ENCODE measurements around the gene TET1.
A peak's percentile ranks its signal among the peaks of the same experiment; 100 is the strongest.

TET1 gene

DNA sequence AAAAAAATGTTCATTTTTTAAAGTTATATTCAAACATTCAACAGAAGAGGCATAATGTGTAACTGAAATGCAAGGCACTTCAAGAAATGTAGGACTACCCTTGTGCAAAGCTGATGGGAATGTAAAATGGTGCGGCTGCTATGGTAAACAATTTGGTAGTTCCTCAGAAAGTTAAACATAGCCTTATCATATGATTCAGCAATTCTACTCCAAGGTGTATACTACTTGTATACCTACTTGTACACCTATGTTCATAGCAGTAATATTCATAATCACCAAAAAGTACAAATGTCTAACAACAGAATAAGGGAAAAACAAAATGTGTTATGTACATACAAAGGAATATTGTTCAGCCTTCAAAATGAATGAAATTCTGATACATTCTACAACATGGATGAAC is 37.3 kb downstream of the TET1 start (continued):
- TF ChIP-seq, protein P1, sequence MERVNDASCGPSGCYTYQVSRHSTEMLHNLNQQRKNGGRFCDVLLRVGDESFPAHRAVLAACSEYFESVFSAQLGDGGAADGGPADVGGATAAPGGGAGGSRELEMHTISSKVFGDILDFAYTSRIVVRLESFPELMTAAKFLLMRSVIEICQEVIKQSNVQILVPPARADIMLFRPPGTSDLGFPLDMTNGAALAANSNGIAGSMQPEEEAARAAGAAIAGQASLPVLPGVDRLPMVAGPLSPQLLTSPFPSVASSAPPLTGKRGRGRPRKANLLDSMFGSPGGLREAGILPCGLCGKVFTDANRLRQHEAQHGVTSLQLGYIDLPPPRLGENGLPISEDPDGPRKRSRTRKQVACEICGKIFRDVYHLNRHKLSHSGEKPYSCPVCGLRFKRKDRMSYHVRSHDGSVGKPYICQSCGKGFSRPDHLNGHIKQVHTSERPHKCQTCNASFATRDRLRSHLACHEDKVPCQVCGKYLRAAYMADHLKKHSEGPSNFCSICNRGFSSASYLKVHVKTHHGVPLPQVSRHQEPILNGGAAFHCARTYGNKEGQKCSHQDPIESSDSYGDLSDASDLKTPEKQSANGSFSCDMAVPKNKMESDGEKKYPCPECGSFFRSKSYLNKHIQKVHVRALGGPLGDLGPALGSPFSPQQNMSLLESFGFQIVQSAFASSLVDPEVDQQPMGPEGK (CRISPR knock-in tag; IDR thresholded peaks at IDR 0.05; ENCODE audit: borderline replicate concordance) = no peak

DNA sequence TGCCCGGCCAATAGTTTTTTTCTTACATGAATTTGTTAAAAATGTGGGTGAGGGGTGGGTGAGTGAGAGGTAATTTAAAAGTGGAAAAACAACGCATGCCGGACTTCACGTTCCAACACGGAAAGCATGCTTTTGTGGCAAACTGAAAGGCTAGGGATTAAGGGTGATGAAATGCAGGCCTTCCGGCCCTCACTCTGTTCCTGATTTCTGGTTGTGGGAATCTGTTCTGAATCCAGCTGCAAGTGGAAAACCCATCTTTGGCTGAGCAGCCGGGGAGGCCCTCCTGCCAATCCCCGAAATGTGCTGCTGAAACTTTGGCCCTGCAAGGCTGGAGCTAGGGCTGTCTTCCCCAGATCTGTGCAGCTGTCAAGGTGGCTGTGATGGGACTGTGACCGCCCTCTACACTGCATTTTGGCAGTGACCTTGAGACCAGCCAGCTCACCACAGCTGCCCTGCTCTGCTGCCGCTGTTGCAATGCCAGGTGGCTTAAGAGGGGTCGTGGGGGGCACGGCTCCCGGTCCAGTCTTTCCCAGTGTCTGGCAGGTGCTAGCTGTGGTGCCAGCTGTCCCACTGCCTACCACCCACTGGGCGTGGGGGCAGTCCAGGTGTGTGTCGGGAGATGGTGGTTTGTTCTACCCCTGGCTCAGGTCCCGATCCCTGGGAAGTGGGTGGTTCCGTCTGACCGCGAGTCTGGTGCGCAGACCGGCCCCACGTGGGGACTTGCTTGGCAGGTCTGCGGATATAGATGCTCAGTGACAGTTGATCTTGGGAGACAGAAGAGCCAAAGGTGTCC is 39.0 kb downstream of the TET1 start:
- ATAC-seq = peak; percentile 8
- TF ChIP-seq GLIS3 (CRISPR knock-in tag; IDR thresholded peaks at IDR 0.05) = no peak
- no peak for TF ChIP-seq CSDC2 (CRISPR knock-in tag; IDR thresholded peaks at IDR 0.05)
- no peak for TF ChIP-seq ISL1 (CRISPR knock-in tag; IDR thresholded peaks at IDR 0.05)
- TF ChIP-seq ZC3H10 (CRISPR knock-in tag; IDR thresholded peaks at IDR 0.05) = no peak
- TF ChIP-seq TCF4 (CRISPR knock-in tag; IDR thresholded peaks at IDR 0.05; ENCODE audit: borderline replicate concordance) = no peak
- TF ChIP-seq, protein P1 (CRISPR knock-in tag; IDR thresholded peaks at IDR 0.05; ENCODE audit: borderline replicate concordance) = no peak
- no peak for TF ChIP-seq SNAI2 (CRISPR knock-in tag; IDR thresholded peaks at IDR 0.05)
- no peak for TF ChIP-seq TSHZ2 (CRISPR knock-in tag; IDR thresholded peaks at IDR 0.05)

DNA sequence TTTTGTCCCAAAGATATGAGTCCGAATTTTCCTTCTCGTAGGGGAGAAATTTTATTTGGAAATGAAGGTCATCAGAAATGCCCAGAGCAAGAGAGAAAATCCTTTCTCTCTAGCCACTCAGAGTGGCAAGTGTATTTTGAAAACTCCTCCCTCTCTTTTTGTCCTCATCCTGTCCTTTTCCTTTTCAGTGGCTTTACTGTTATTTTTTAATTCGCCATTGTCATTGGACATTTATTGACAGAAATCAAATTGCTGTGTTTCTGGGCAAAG is 39.6 kb downstream of the TET1 start:
- TF ChIP-seq PPARA (CRISPR knock-in tag; IDR thresholded peaks at IDR 0.05; ENCODE audit: borderline replicate concordance) = no peak
- no peak for TF ChIP-seq CSDC2 (CRISPR knock-in tag; IDR thresholded peaks at IDR 0.05)
- TF ChIP-seq ZNF8 (CRISPR knock-in tag; IDR thresholded peaks at IDR 0.05) = no peak
- no peak for TF ChIP-seq ZC3H10 (CRISPR knock-in tag; IDR thresholded peaks at IDR 0.05)
- TF ChIP-seq BACH2 (CRISPR knock-in tag; IDR thresholded peaks at IDR 0.05; ENCODE audit: borderline replicate concordance) = no peak
- TF ChIP-seq, protein P2, sequence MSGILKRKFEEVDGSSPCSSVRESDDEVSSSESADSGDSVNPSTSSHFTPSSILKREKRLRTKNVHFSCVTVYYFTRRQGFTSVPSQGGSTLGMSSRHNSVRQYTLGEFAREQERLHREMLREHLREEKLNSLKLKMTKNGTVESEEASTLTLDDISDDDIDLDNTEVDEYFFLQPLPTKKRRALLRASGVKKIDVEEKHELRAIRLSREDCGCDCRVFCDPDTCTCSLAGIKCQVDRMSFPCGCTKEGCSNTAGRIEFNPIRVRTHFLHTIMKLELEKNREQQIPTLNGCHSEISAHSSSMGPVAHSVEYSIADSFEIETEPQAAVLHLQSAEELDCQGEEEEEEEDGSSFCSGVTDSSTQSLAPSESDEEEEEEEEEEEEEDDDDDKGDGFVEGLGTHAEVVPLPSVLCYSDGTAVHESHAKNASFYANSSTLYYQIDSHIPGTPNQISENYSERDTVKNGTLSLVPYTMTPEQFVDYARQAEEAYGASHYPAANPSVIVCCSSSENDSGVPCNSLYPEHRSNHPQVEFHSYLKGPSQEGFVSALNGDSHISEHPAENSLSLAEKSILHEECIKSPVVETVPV (CRISPR knock-in tag; IDR thresholded peaks at IDR 0.05) = no peak
- TF ChIP-seq ESRRG (CRISPR knock-in tag; IDR thresholded peaks at IDR 0.05) = no peak
- TF ChIP-seq SNAI2 (CRISPR knock-in tag; IDR thresholded peaks at IDR 0.05) = no peak
- TF ChIP-seq TOX (CRISPR knock-in tag; IDR thresholded peaks at IDR 0.05; ENCODE audit: borderline replicate concordance) = no peak
- no peak for TF ChIP-seq GLIS3 (CRISPR knock-in tag; IDR thresholded peaks at IDR 0.05)
- TF ChIP-seq ZNF70 (CRISPR knock-in tag; IDR thresholded peaks at IDR 0.05) = no peak
- TF ChIP-seq TCF4 (CRISPR knock-in tag; IDR thresholded peaks at IDR 0.05; ENCODE audit: borderline replicate concordance) = no peak
- TF ChIP-seq TSHZ2 (CRISPR knock-in tag; IDR thresholded peaks at IDR 0.05) = no peak
- TF ChIP-seq ARNTL (CRISPR knock-in tag; IDR thresholded peaks at IDR 0.05; ENCODE audit: borderline replicate concordance, low read depth) = no peak
- TF ChIP-seq, protein P3, sequence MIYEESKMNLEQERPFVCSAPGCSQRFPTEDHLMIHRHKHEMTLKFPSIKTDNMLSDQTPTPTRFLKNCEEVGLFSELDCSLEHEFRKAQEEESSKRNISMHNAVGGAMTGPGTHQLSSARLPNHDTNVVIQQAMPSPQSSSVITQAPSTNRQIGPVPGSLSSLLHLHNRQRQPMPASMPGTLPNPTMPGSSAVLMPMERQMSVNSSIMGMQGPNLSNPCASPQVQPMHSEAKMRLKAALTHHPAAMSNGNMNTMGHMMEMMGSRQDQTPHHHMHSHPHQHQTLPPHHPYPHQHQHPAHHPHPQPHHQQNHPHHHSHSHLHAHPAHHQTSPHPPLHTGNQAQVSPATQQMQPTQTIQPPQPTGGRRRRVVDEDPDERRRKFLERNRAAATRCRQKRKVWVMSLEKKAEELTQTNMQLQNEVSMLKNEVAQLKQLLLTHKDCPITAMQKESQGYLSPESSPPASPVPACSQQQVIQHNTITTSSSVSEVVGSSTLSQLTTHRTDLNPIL (CRISPR knock-in tag; IDR thresholded peaks at IDR 0.05; ENCODE audit: low read depth) = no peak
- TF ChIP-seq ISL1 (CRISPR knock-in tag; IDR thresholded peaks at IDR 0.05) = no peak
- TF ChIP-seq, protein P1 (CRISPR knock-in tag; IDR thresholded peaks at IDR 0.05; ENCODE audit: borderline replicate concordance) = no peak
- peak; percentile 14 for ATAC-seq
